Fibroblast of lung (primary cell): ENCODE results near the gene CCNY. TPM values are rescaled to one million over a fixed set of nuclear protein-coding genes. Genes with fewer than 3 reads are reported as not detected.

Source experiments
- DNase-seq, 2 donors: peaks; one replicate each; pipeline versions ENCODE4 v3.0.0 to v3.0.0-alpha.2; 2010; ENCODE audit warnings: low read depth in 2 of 2
- H2AFZ ChIP-seq: 2 replicates; pipeline ENCODE4 v1.5.1; 2012; ENCODE audit warnings: low read length, control low read depth, inconsistent platforms
- H3K27ac ChIP-seq: 2 replicates; pipeline ENCODE4 v1.5.1; 2011; ENCODE audit warnings: low read length, control low read depth; ENCODE audit not compliant: insufficient read depth
- H3K27me3 ChIP-seq: 2 replicates; pipeline ENCODE4 v1.5.1; 2011; ENCODE audit warnings: mild to moderate bottlenecking, low read length; ENCODE audit not compliant: control insufficient read depth, insufficient read depth
- H3K36me3 ChIP-seq: 2 replicates; pipeline ENCODE4 v1.5.1; 2011; ENCODE audit warnings: low read length; ENCODE audit not compliant: control insufficient read depth, insufficient read depth
- H3K4me1 ChIP-seq: 2 replicates; pipeline ENCODE4 v1.5.1; 2011; ENCODE audit warnings: low read length; ENCODE audit not compliant: control insufficient read depth, insufficient read depth; ENCODE audit errors: extremely low read depth
- H3K4me2 ChIP-seq: 2 replicates; pipeline ENCODE4 v1.5.1; 2011; ENCODE audit warnings: low read length, control low read depth; ENCODE audit not compliant: insufficient read depth; ENCODE audit errors: extremely low read depth
- H3K4me3 ChIP-seq, 4 experiments: fragments of 200-600 bp in 1 of 4; sonication (generic) in 1 of 4; replicated peaks in 1 of 4; 2 replicates each; pipeline ENCODE4 v1.5.1; 2011 to 2016; ENCODE audit warnings: low read length in 4 of 4, low read depth in 3 of 4, mild to moderate bottlenecking in 3 of 4, control low read depth in 2 of 4, inconsistent platforms in 1 of 4, mixed read lengths in 1 of 4; ENCODE audit not compliant: insufficient read depth in 1 of 4; ENCODE audit errors: control extremely low read depth in 1 of 4
- H3K79me2 ChIP-seq: 2 replicates; pipeline ENCODE4 v1.5.1; 2012; ENCODE audit warnings: mild to moderate bottlenecking, low read length, inconsistent platforms; ENCODE audit not compliant: control insufficient read depth, insufficient read depth
- H3K9ac ChIP-seq: 2 replicates; pipeline ENCODE4 v1.5.1; 2011; ENCODE audit warnings: mild to moderate bottlenecking, low read length, control low read depth; ENCODE audit not compliant: insufficient read depth
- H3K9me3 ChIP-seq: 2 replicates; pipeline ENCODE4 v1.5.1; 2012; ENCODE audit warnings: low read depth, low read length; ENCODE audit not compliant: control insufficient read depth, insufficient read depth
- H4K20me1 ChIP-seq: 2 replicates; pipeline ENCODE4 v1.5.1; 2011; ENCODE audit warnings: low read length; ENCODE audit not compliant: control insufficient read depth, insufficient read depth; ENCODE audit errors: extremely low read depth
- CTCF ChIP-seq, 2 donors: IDR thresholded peaks in 1 of 2; conservative IDR thresholded peaks in 1 of 2; 1 replicate in 1 of 2; 2 replicates in 1 of 2; pipeline ENCODE4 v1.5.1; 2011 to 2012; ENCODE audit warnings: low read length in 2 of 2, control low read depth in 1 of 2, inconsistent platforms in 1 of 2, low read depth in 1 of 2, mild to moderate bottlenecking in 1 of 2
- EZH2 ChIP-seq: IDR thresholded peaks from 2 replicates; pipeline ENCODE4 v1.5.1; 2012; ENCODE audit warnings: low read length, control low read depth, mild to moderate bottlenecking; ENCODE audit errors: missing control alignments
- polyA plus RNA-seq, 2 donors: library from polyadenylated mRNA; depleted of rRNA in 1 of 2; stranded (reverse) in 1 of 2; unstranded in 1 of 2; fragments of >200 nt; gene quantifications; 2 replicates each; pipeline ENCODE4 v1.2.1, GENCODE V29; 2011 to 2012; ENCODE audit warnings: missing spikeins in 1 of 2
- total RNA-seq: library from RNA; depleted of rRNA; stranded (reverse); fragments of >200 nt; gene quantifications from 2 replicates; pipeline ENCODE4 v1.2.1, GENCODE V29; 2014

Gene CCNY
- total and polyA plus RNA-seq, 2 donors (not counting 1 experiment from before 2014, with no cell fraction given), result 34.7 to 66.4 TPM

DNA sequence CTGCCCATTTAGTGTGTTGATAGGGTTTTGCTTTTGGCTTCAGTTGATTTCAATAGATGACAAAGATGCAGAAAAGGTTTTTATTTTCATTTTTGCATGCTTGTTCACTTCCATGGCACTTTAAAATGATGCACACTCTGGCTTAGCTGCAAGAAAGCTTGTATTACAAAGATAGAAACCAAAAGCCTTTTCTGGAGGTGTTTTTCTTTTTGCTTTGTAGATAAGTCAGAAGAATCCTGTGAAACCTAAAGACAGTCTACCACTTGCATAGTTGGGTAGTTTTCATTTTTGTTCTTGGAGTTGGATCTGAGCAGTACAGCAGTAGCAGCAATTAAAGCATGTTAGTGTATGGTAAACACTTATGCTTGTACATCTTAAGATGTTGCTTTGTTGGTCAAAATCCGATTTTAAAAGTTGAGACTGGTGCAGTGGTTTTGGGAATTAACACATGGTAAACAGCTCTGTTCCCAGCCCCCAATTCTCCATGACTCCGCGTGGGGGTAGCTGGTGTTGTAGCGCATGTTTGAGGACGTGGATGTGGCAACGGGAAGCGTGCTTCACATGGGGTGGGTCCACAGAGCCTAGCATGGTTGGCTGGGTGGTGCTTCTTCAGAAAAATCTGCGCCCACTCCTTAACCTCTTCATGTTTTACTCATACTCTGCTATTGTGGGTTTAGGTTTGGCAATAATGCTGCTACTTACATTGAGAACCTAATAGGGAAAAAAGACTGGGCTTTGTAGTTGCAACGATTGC lies 19.8 kb downstream of the CCNY start:
- DNase-seq, result no peak
- no peak overlapping the region for H3K27ac ChIP-seq
- no peaks in the 10 kb centered on the region for H3K36me3 ChIP-seq
- H4K20me1 ChIP-seq, result peaks cover 4% of the 10 kb centered on the region
- H3K27me3 ChIP-seq, result no peaks in the 10 kb centered on the region
- no peak overlapping the region for H3K4me3 ChIP-seq
- no peaks in the 10 kb centered on the region for H3K4me1 ChIP-seq
- H3K9me3 ChIP-seq, result no peaks in the 10 kb centered on the region
- H3K9ac ChIP-seq, result no peak overlapping the region
- TF ChIP-seq EZH2 (no peak), CTCF (conservative IDR thresholded peaks at IDR 0.05 in 1 of 2, IDR thresholded peaks at IDR 0.05 in 1 of 2; ENCODE audit: low read depth in 1 of 2, low read length in 2 of 2) (no peak)
- peaks cover 64% of the 10 kb centered on the region for H3K79me2 ChIP-seq
- no peak overlapping the region for H2AFZ ChIP-seq
- H3K4me2 ChIP-seq, result no peak overlapping the region

GRCh38 chr10:35356725-35357092 lies 20.4 kb downstream of the CCNY start:
- Histone ChIP-seq H3K4me2 (no peak overlapping the region), H3K4me3 (no peak overlapping the region), H3K79me2 (peaks cover 65% of the 10 kb centered on the region), H2AFZ (no peak overlapping the region), H3K4me1 (no peaks in the 10 kb centered on the region), H3K27me3 (no peaks in the 10 kb centered on the region), H3K9ac (no peak overlapping the region), H3K9me3 (no peaks in the 10 kb centered on the region), H4K20me1 (peaks cover 6% of the 10 kb centered on the region), H3K36me3 (no peaks in the 10 kb centered on the region), H3K27ac (no peak overlapping the region)
- TF ChIP-seq EZH2 (no peak), CTCF (conservative IDR thresholded peaks at IDR 0.05 in 1 of 2, IDR thresholded peaks at IDR 0.05 in 1 of 2; ENCODE audit: low read depth in 1 of 2, low read length in 2 of 2) (no peak)
- no peak for DNase-seq

GRCh38 chr10:35359056-35359455 lies 22.7 kb downstream of the CCNY start:
- no peaks in the 10 kb centered on the region for H3K36me3 ChIP-seq
- H3K4me2 ChIP-seq, result no peak overlapping the region
- H3K4me3 ChIP-seq, result no peak overlapping the region
- no peak overlapping the region for H2AFZ ChIP-seq
- no peaks in the 10 kb centered on the region for H3K9me3 ChIP-seq
- no peak for DNase-seq
- H3K79me2 ChIP-seq, result peaks cover 56% of the 10 kb centered on the region
- no peak overlapping the region for H3K27ac ChIP-seq
- no peaks in the 10 kb centered on the region for H3K4me1 ChIP-seq
- no peaks in the 10 kb centered on the region for H3K27me3 ChIP-seq
- TF ChIP-seq CTCF (conservative IDR thresholded peaks at IDR 0.05 in 1 of 2, IDR thresholded peaks at IDR 0.05 in 1 of 2; ENCODE audit: low read depth in 1 of 2, low read length in 2 of 2) (no peak), EZH2 (no peak)
- H3K9ac ChIP-seq, result no peak overlapping the region
- H4K20me1 ChIP-seq, result peaks cover 4% of the 10 kb centered on the region
